Astrocyte (in vitro differentiated cells and primary cell): Measurements from ENCODE around the gene NIF3L1. TPM values are rescaled to one million over a fixed set of nuclear protein-coding genes. Genes with fewer than 3 reads are reported as not detected.

ENCODE experiments used
- DNase-seq: peaks from one replicate; pipeline ENCODE4 v3.0.0-alpha.2; 2010; ENCODE audit warnings: low read depth
- FAIRE-seq: peaks from 2 replicates; lab custom pipeline; 2011; peaks lifted over from hg19 to GRCh38; lab: Jason Lieb, UNC
- H2AFZ ChIP-seq: 2 replicates; pipeline ENCODE4 v1.6.0; 2012; ENCODE audit warnings: low read depth, low read length, inconsistent platforms
- H3K27ac ChIP-seq: 2 replicates; pipeline ENCODE4 v1.5.1; 2011; ENCODE audit warnings: low read depth, low read length, inconsistent platforms
- H3K27me3 ChIP-seq: 2 replicates; pipeline ENCODE4 v1.6.0; 2011; ENCODE audit warnings: low read length, inconsistent platforms; ENCODE audit not compliant: insufficient read depth
- H3K36me3 ChIP-seq: 2 replicates; pipeline ENCODE4 v1.5.1; 2011; ENCODE audit warnings: low read length, inconsistent platforms; ENCODE audit not compliant: insufficient read depth
- H3K4me1 ChIP-seq: 2 replicates; pipeline ENCODE4 v1.5.1; 2011; ENCODE audit warnings: low read length, inconsistent platforms; ENCODE audit not compliant: insufficient read depth
- H3K4me2 ChIP-seq: 2 replicates; pipeline ENCODE4 v1.6.0; 2012; ENCODE audit warnings: low read length, inconsistent platforms
- H3K4me3 ChIP-seq: 2 replicates; pipeline ENCODE4 v1.5.1; 2011; ENCODE audit warnings: low read depth, mild to moderate bottlenecking, low read length, inconsistent platforms; ENCODE audit not compliant: insufficient read depth
- H3K79me2 ChIP-seq: 2 replicates; pipeline ENCODE4 v1.6.0; 2012; ENCODE audit warnings: mild to moderate bottlenecking, low read length, inconsistent platforms; ENCODE audit not compliant: insufficient read depth
- H3K9ac ChIP-seq: 2 replicates; pipeline ENCODE4 v1.6.0; 2012; ENCODE audit warnings: mild to moderate bottlenecking, low read length, inconsistent platforms
- H3K9me3 ChIP-seq: 2 replicates; pipeline ENCODE4 v1.5.1; 2012; ENCODE audit warnings: low read depth, mild to moderate bottlenecking, low read length, inconsistent platforms; ENCODE audit not compliant: insufficient read depth
- H4K20me1 ChIP-seq: 2 replicates; pipeline ENCODE4 v1.6.0; 2012; ENCODE audit warnings: low read length, inconsistent platforms; ENCODE audit not compliant: insufficient read depth
- H3K27ac Mint-ChIP-seq: one replicate; pipeline ENCODE4 v1.8.0; 2021; ENCODE audit warnings: mild to moderate bottlenecking, mixed read lengths; ENCODE audit not compliant: unreplicated experiment
- H3K27me3 Mint-ChIP-seq: one replicate; pipeline ENCODE4 v1.8.0; 2021; ENCODE audit warnings: low read depth, mixed read lengths; ENCODE audit not compliant: unreplicated experiment
- H3K36me3 Mint-ChIP-seq: one replicate; pipeline ENCODE4 v1.8.0; 2021; ENCODE audit warnings: low read depth, mixed read lengths; ENCODE audit not compliant: unreplicated experiment
- H3K4me1 Mint-ChIP-seq: one replicate; pipeline ENCODE4 v1.8.0; 2021; ENCODE audit warnings: low read depth, mixed read lengths; ENCODE audit not compliant: unreplicated experiment
- H3K4me3 Mint-ChIP-seq: one replicate; pipeline ENCODE4 v1.8.0; 2021; ENCODE audit warnings: mild to moderate bottlenecking, moderate library complexity, mixed read lengths; ENCODE audit not compliant: unreplicated experiment
- H3K9me3 Mint-ChIP-seq: one replicate; pipeline ENCODE4 v1.8.0; 2021; ENCODE audit warnings: mild to moderate bottlenecking, mixed read lengths; ENCODE audit not compliant: unreplicated experiment
- EZH2 ChIP-seq: IDR thresholded peaks from 2 replicates; pipeline ENCODE4 v1.6.1; 2012; ENCODE audit warnings: mild to moderate bottlenecking, low read length, inconsistent platforms; ENCODE audit not compliant: insufficient read depth
- total RNA-seq: library from RNA; stranded (reverse); gene quantifications from 2 replicates; pipeline ENCODE4 v1.2.1, GENCODE V29; 2021
- TF ChIP-seq, protein P1 (sequence below): IDR thresholded peaks from 2 replicates; pipeline ENCODE4 v1.5.1; 2011; ENCODE audit warnings: low read depth, mild to moderate bottlenecking, inconsistent platforms, low read length, moderate library complexity; ENCODE audit not compliant: insufficient read depth

NIF3L1 gene
- total RNA-seq, 1 donor from 2014 or later = 17.8 TPM

DNA sequence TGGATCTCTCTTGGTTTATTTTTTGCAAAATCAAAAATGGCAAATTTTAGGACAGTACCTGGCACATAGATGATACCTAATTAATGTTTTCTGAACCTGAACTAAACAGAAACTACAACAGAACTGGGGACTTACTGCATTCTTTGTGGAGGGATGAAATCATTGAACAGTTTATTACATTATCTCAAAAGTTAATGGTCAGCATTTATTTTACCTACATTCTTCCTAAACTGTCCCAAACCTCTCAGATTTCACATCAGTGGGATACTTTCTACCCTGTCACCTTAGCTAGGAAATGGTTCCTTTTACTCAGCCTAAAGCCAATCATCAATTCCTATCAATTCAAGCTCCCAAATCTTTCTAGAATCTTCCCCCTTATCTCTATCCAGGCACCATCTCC lies 10.3 kb downstream of the NIF3L1 start:
- H3K4me3 Mint-ChIP-seq = no peak overlapping the region
- no peaks in the 10 kb centered on the region for H3K4me1 Mint-ChIP-seq
- no peak overlapping the region for H3K27ac Mint-ChIP-seq
- peaks cover 4% of the 10 kb centered on the region for H3K36me3 Mint-ChIP-seq
- Histone ChIP-seq H4K20me1 (no peaks in the 10 kb centered on the region), H3K27me3 (no peaks in the 10 kb centered on the region), H2AFZ (no peak overlapping the region), H3K4me1 (no peaks in the 10 kb centered on the region), H3K27ac (no peak overlapping the region), H3K36me3 (peaks cover 48% of the 10 kb centered on the region), H3K79me2 (no peaks in the 10 kb centered on the region), H3K4me3 (no peak overlapping the region), H3K9ac (no peak overlapping the region), H3K4me2 (no peak overlapping the region), H3K9me3 (no peaks in the 10 kb centered on the region)
- TF ChIP-seq, protein P1, sequence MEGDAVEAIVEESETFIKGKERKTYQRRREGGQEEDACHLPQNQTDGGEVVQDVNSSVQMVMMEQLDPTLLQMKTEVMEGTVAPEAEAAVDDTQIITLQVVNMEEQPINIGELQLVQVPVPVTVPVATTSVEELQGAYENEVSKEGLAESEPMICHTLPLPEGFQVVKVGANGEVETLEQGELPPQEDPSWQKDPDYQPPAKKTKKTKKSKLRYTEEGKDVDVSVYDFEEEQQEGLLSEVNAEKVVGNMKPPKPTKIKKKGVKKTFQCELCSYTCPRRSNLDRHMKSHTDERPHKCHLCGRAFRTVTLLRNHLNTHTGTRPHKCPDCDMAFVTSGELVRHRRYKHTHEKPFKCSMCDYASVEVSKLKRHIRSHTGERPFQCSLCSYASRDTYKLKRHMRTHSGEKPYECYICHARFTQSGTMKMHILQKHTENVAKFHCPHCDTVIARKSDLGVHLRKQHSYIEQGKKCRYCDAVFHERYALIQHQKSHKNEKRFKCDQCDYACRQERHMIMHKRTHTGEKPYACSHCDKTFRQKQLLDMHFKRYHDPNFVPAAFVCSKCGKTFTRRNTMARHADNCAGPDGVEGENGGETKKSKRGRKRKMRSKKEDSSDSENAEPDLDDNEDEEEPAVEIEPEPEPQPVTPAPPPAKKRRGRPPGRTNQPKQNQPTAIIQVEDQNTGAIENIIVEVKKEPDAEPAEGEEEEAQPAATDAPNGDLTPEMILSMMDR = no peak
- no peak for TF ChIP-seq EZH2
- no peaks in the 10 kb centered on the region for H3K27me3 Mint-ChIP-seq
- FAIRE-seq (no peak), DNase-seq (no peak)
- no peaks in the 10 kb centered on the region for H3K9me3 Mint-ChIP-seq

DNA sequence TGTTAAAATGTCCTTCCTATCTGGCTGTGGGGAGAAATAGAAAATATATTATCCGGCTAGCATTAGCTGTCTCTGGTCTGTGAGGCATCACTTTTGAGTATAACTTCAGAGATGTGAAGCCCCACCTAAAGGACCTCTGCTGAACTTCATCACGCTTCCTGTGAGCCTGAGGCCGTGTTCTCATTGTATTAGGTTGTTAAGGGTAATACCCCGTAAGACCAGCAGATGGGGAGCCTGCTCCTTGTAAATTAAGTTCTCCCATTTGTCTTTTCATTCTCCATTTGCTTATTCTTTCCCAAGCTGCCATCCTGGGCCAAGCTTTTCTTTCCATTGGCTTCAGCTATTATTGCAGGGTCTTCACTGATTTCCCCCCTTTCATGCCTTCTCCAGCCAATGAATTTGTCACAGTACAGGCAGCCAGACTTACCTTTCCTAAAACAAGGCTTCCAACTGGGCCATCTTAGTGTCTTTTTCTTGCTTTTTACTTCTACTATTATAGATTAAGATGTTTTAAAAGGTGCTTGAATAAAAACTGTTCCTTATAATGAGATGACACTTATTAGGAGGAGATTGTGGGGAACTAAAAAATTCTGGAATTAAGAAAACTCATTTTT lies 12.4 kb downstream of the NIF3L1 start:
- no peaks in the 10 kb centered on the region for H3K36me3 Mint-ChIP-seq
- no peak overlapping the region for H3K27ac Mint-ChIP-seq
- H3K4me1 Mint-ChIP-seq = no peaks in the 10 kb centered on the region
- no peak for FAIRE-seq
- TF ChIP-seq, protein P1 = peak; percentile 93
- TF ChIP-seq EZH2 = no peak
- Histone ChIP-seq H2AFZ (no peak overlapping the region), H3K4me3 (no peak overlapping the region), H3K36me3 (peaks cover 36% of the 10 kb centered on the region), H4K20me1 (no peaks in the 10 kb centered on the region), H3K79me2 (no peaks in the 10 kb centered on the region), H3K27me3 (no peaks in the 10 kb centered on the region), H3K9me3 (no peaks in the 10 kb centered on the region), H3K27ac (no peak overlapping the region), H3K9ac (no peak overlapping the region), H3K4me1 (no peaks in the 10 kb centered on the region), H3K4me2 (no peak overlapping the region)
- H3K27me3 Mint-ChIP-seq = no peaks in the 10 kb centered on the region
- no peaks in the 10 kb centered on the region for H3K9me3 Mint-ChIP-seq
- peak; percentile 72 for DNase-seq
- no peak overlapping the region for H3K4me3 Mint-ChIP-seq

DNA sequence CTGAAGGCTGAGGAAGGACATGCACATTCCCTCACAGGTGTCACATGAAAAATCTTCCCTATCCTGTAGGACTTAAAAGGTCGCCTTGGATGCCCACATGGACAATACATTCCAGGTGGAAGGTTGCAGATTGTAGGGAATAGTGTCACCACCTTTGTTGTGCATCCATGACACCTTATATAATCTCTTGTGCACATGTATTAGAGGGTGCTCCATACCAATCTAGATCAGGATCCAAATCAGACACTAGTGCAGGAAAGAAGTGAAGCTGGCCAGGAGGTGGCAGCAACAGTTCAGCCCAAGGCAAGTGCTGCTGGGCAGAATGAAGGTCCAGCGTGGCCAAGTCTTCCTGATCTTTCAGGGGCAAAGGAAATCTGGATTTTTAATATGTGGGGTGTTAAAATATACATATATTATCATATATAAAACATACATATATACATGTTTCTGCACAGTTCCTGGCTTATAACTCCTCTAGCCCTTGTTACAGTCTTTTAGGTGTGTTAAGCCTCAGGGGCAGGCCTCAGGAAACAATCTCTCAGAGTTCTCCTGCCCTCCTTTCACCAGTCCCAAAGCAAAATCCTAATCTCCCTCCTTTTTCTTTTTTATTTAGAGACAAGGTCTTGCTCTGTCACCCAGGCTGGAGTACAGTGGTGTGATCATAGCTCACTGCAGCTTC lies 16.6 kb downstream of the NIF3L1 start:
- H3K4me3 ChIP-seq = no peak overlapping the region
- no peaks in the 10 kb centered on the region for H3K4me1 ChIP-seq
- H3K9me3 ChIP-seq = no peaks in the 10 kb centered on the region
- H3K4me3 Mint-ChIP-seq = no peak overlapping the region
- H3K4me2 ChIP-seq = no peak overlapping the region
- TF ChIP-seq, protein P1 = peak; percentile 76
- TF ChIP-seq EZH2 = no peak
- no peak overlapping the region for H3K27ac Mint-ChIP-seq
- no peaks in the 10 kb centered on the region for H3K27me3 Mint-ChIP-seq
- no peak for FAIRE-seq
- H3K36me3 Mint-ChIP-seq = no peaks in the 10 kb centered on the region
- H3K9ac ChIP-seq = no peak overlapping the region
- H4K20me1 ChIP-seq = no peaks in the 10 kb centered on the region
- no peak overlapping the region for H3K27ac ChIP-seq
- no peaks in the 10 kb centered on the region for H3K9me3 Mint-ChIP-seq
- H3K27me3 ChIP-seq = no peaks in the 10 kb centered on the region
- DNase-seq = peak; percentile 37
- H3K79me2 ChIP-seq = no peaks in the 10 kb centered on the region
- peaks cover 18% of the 10 kb centered on the region for H3K36me3 ChIP-seq
- no peaks in the 10 kb centered on the region for H3K4me1 Mint-ChIP-seq
- no peak overlapping the region for H2AFZ ChIP-seq
